ENCODE measurements around the gene AVPR2.

- no peak for TF ChIP-seq POLR2A (IDR thresholded peaks at IDR 0.05)
- TF ChIP-seq, protein P1, sequence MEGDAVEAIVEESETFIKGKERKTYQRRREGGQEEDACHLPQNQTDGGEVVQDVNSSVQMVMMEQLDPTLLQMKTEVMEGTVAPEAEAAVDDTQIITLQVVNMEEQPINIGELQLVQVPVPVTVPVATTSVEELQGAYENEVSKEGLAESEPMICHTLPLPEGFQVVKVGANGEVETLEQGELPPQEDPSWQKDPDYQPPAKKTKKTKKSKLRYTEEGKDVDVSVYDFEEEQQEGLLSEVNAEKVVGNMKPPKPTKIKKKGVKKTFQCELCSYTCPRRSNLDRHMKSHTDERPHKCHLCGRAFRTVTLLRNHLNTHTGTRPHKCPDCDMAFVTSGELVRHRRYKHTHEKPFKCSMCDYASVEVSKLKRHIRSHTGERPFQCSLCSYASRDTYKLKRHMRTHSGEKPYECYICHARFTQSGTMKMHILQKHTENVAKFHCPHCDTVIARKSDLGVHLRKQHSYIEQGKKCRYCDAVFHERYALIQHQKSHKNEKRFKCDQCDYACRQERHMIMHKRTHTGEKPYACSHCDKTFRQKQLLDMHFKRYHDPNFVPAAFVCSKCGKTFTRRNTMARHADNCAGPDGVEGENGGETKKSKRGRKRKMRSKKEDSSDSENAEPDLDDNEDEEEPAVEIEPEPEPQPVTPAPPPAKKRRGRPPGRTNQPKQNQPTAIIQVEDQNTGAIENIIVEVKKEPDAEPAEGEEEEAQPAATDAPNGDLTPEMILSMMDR (IDR thresholded peaks at IDR 0.05) = no peak
- TF ChIP-seq EP300 (IDR thresholded peaks at IDR 0.05) = no peak
- TF ChIP-seq POLR2AphosphoS5 (IDR thresholded peaks at IDR 0.05) = no peak
These were observed 49.8 kb upstream of the AVPR2 start for GRCh38 chrX:153854702-153855101.

All from upper lobe of left lung (tissue), 4 donors.